Cardiac ventricle fibroblast (primary cell): Measurements from ENCODE around the gene CD74. TPM values are rescaled to one million over a fixed set of nuclear protein-coding genes. Genes with fewer than 3 reads are reported as not detected.

Experiments
- total RNA-seq: library from RNA; depleted of rRNA; stranded (reverse); fragments of >200 nt; gene quantifications from 2 replicates; pipeline ENCODE4 v1.2.3, GENCODE V29; 2015

The CD74 gene
- total RNA-seq: 1.3 and 1.4 TPM in 2 replicates

GRCh38 chr5:150412319-150413175, at the start of gene CD74:
CD74 (minus strand) TSS chr5:150412910; CDS start chr5:150412749, 161 bp downstream.

GRCh38 chr5:150449517-150450339, 37.0 kb upstream of the CD74 start, which contains the start of gene RPS14:
RPS14 (minus strand) TSS chr5:150449739; CDS start chr5:150447733, 2,006 bp downstream.

GRCh38 chr5:150357326-150358260, 55.1 kb downstream of the CD74 start, which contains the start of gene TCOF1:
TCOF1 (plus strand) TSS chr5:150357697; CDS start chr5:150357747, 50 bp downstream.

Other genes starting within 250 kb of the CD74 start
- not detected in 2 replicates for gene CDX1, start 246.1 kb downstream of the CD74 start, total RNA-seq
- gene SLC6A7, start 222.8 kb downstream of the CD74 start, total RNA-seq: not detected in 2 replicates
- gene CAMK2A, start 123.1 kb downstream of the CD74 start, total RNA-seq: not detected in 2 replicates
- 0.24 and 1.2 TPM in 2 replicates for gene ARSI, start 110.0 kb downstream of the CD74 start, total RNA-seq
- 13.9 and 17.6 TPM in 2 replicates for gene TCOF1, start 55.2 kb downstream of the CD74 start, total RNA-seq
- 2,845 and 2,904 TPM in 2 replicates for gene RPS14, start 36.8 kb upstream of the CD74 start, total RNA-seq
- 98.7 and 108 TPM in 2 replicates for gene NDST1, start 95.2 kb upstream of the CD74 start, total RNA-seq
- 20.6 and 23.8 TPM in 2 replicates for gene SYNPO, start 227.8 kb upstream of the CD74 start, total RNA-seq
- 0.20 and 2.0 TPM in 2 replicates for gene MYOZ3, start 248.3 kb upstream of the CD74 start, total RNA-seq